ENCODE results near the gene NACAD.

- TF ChIP-seq CTCF (IDR thresholded peaks at IDR 0.05; ENCODE audit: low read depth, low read length, poor library complexity, severe bottlenecking): no peak
- no peak for TF ChIP-seq EZH2phosphoT487 (IDR thresholded peaks at IDR 0.05; ENCODE audit: borderline replicate concordance, low read length)
Measured at GRCh38 chr7:45050198-45050597, 38.6 kb downstream of the NACAD start.

Measured in DOHH2 (cell line).